ENCODE measurements around the gene HS6ST1.

HS6ST1 gene

GRCh38 chr2:128350736-128351135 is 32.1 kb upstream of the HS6ST1 start:
- in situ Hi-C loops (cut with HindIII; ENCODE audit: low sequenced_read_pairs) = no loop called here

GRCh38 chr2:128348701-128349100 is 30.0 kb upstream of the HS6ST1 start:
- in situ Hi-C loops (cut with HindIII; ENCODE audit: low sequenced_read_pairs) = no loop called here

GRCh38 chr2:128347701-128348539 is 29.3 kb upstream of the HS6ST1 start:
- in situ Hi-C loops (cut with HindIII; ENCODE audit: low sequenced_read_pairs) = no loop called here

- in situ Hi-C loops (cut with HindIII; ENCODE audit: low sequenced_read_pairs) = no loop called here
Observed at GRCh38 chr2:128347171-128347558, 28.5 kb upstream of the HS6ST1 start.

GRCh38 chr2:128346291-128347170 is 27.9 kb upstream of the HS6ST1 start:
- in situ Hi-C loops (cut with HindIII; ENCODE audit: low sequenced_read_pairs) = no loop called here

- in situ Hi-C loops (cut with HindIII; ENCODE audit: low sequenced_read_pairs) = no loop called here
Observed at GRCh38 chr2:128345436-128346165, 26.9 kb upstream of the HS6ST1 start.

GRCh38 chr2:128344101-128344500 is 25.4 kb upstream of the HS6ST1 start:
- in situ Hi-C loops (cut with HindIII; ENCODE audit: low sequenced_read_pairs) = no loop called here

GRCh38 chr2:128343459-128343858 is 24.8 kb upstream of the HS6ST1 start:
- in situ Hi-C loops (cut with HindIII; ENCODE audit: low sequenced_read_pairs) = no loop called here

- in situ Hi-C loops (cut with HindIII; ENCODE audit: low sequenced_read_pairs) = no loop called here
Observed at GRCh38 chr2:128342550-128342949, 23.9 kb upstream of the HS6ST1 start.

- in situ Hi-C loops (cut with HindIII; ENCODE audit: low sequenced_read_pairs) = no loop called here
Observed at GRCh38 chr2:128341621-128342020, 23.0 kb upstream of the HS6ST1 start.

- in situ Hi-C loops (cut with HindIII; ENCODE audit: low sequenced_read_pairs) = no loop called here
Observed at GRCh38 chr2:128332091-128332634, 13.5 kb upstream of the HS6ST1 start.

GRCh38 chr2:128330583-128330982 is 11.9 kb upstream of the HS6ST1 start:
- in situ Hi-C loops (cut with HindIII; ENCODE audit: low sequenced_read_pairs) = no loop called here

GRCh38 chr2:128329607-128330006 is 10.9 kb upstream of the HS6ST1 start:
- in situ Hi-C loops (cut with HindIII; ENCODE audit: low sequenced_read_pairs) = no loop called here

GRCh38 chr2:128327180-128327964 is 8.7 kb upstream of the HS6ST1 start:
- in situ Hi-C loops (cut with HindIII; ENCODE audit: low sequenced_read_pairs) = no loop called here

GRCh38 chr2:128326346-128326745 is 7.7 kb upstream of the HS6ST1 start:
- in situ Hi-C loops (cut with HindIII; ENCODE audit: low sequenced_read_pairs) = no loop called here

GRCh38 chr2:128325611-128326181 is 7.0 kb upstream of the HS6ST1 start:
- in situ Hi-C loops (cut with HindIII; ENCODE audit: low sequenced_read_pairs) = no loop called here

- in situ Hi-C loops (cut with HindIII; ENCODE audit: low sequenced_read_pairs) = no loop called here
Observed at GRCh38 chr2:128324897-128325410, 6.3 kb upstream of the HS6ST1 start.

GRCh38 chr2:128324008-128324896 is 5.6 kb upstream of the HS6ST1 start:
- in situ Hi-C loops (cut with HindIII; ENCODE audit: low sequenced_read_pairs) = no loop called here

- in situ Hi-C loops (cut with HindIII; ENCODE audit: low sequenced_read_pairs) = no loop called here
Observed at GRCh38 chr2:128323555-128323931, 4.9 kb upstream of the HS6ST1 start.

Data from DLD1 (cell line).